Kidney epithelial cell (primary cell): Measurements from ENCODE around the gene PPP2R5A. TPM values are rescaled to one million over a fixed set of nuclear protein-coding genes. Genes with fewer than 3 reads are reported as not detected.

Experiments
- DNase-seq: peaks from one replicate; pipeline ENCODE4 v3.0.0-alpha.2; 2010; ENCODE audit warnings: low read depth
- H3K27me3 ChIP-seq: 2 replicates; pipeline ENCODE4 v1.6.0; 2011; ENCODE audit warnings: low read length; ENCODE audit not compliant: control insufficient read depth, insufficient read depth
- H3K36me3 ChIP-seq: 2 replicates; pipeline ENCODE4 v1.5.1; 2011; ENCODE audit warnings: low read length; ENCODE audit not compliant: control insufficient read depth, insufficient read depth
- H3K4me3 ChIP-seq: 2 replicates; pipeline ENCODE4 v1.5.1; 2011; ENCODE audit warnings: low read depth, mild to moderate bottlenecking, control low read depth, low read length
- CTCF ChIP-seq: IDR thresholded peaks from 2 replicates; pipeline ENCODE4 v1.5.1; 2011; ENCODE audit warnings: mild to moderate bottlenecking, moderate library complexity, low read length, control low read depth, inconsistent platforms; ENCODE audit not compliant: insufficient read depth, poor library complexity, severe bottlenecking
- total RNA-seq: library from RNA; depleted of rRNA; stranded (reverse); fragments of >200 nt; gene quantifications from 2 replicates; pipeline ENCODE4 v1.2.3, GENCODE V29; 2015

The PPP2R5A gene
- total RNA-seq, 1 donor from 2014 or later = 24.0 TPM

GRCh38 chr1:212241501-212241900 is 43.7 kb upstream of the PPP2R5A start:
- no peak for TF ChIP-seq CTCF
- Histone ChIP-seq H3K36me3 (no peaks in the 10 kb centered on the region), H3K4me3 (no peak overlapping the region), H3K27me3 (no peaks in the 10 kb centered on the region)
- no peak for DNase-seq

GRCh38 chr1:212241957-212242287 is 43.3 kb upstream of the PPP2R5A start:
- TF ChIP-seq CTCF = no peak
- H3K27me3 ChIP-seq = no peaks in the 10 kb centered on the region
- H3K36me3 ChIP-seq = no peaks in the 10 kb centered on the region
- no peak overlapping the region for H3K4me3 ChIP-seq
- no peak for DNase-seq

- H3K27me3 ChIP-seq = no peaks in the 10 kb centered on the region
- no peaks in the 10 kb centered on the region for H3K36me3 ChIP-seq
- no peak overlapping the region for H3K4me3 ChIP-seq
- no peak for TF ChIP-seq CTCF
- DNase-seq = no peak
Observed at GRCh38 chr1:212242288-212242984, 42.8 kb upstream of the PPP2R5A start.

GRCh38 chr1:212242985-212243308 is 42.3 kb upstream of the PPP2R5A start:
- no peak for TF ChIP-seq CTCF
- Histone ChIP-seq H3K4me3 (no peak overlapping the region), H3K36me3 (no peaks in the 10 kb centered on the region), H3K27me3 (no peaks in the 10 kb centered on the region)
- DNase-seq = no peak

- no peak for DNase-seq
Observed at GRCh38 chr1:212244441-212244840, 40.8 kb upstream of the PPP2R5A start.

More at GRCh38 chr1:212244441-212244840, 40.8 kb upstream of the PPP2R5A start:
- H3K4me3 ChIP-seq = no peak overlapping the region
- H3K36me3 ChIP-seq = no peaks in the 10 kb centered on the region
- H3K27me3 ChIP-seq = no peaks in the 10 kb centered on the region
- TF ChIP-seq CTCF = no peak
